SHP77 (cell line): ENCODE results near the gene PUM1.

Source experiments
- DNase-seq, 2 experiments: peaks; one replicate each; lab custom pipeline; 2025; lab: John Stamatoyannopoulos, UW

The PUM1 gene

GRCh38 chr1:31029026-31029425 is 36.5 kb downstream of the PUM1 start:
- DNase-seq = no peak

GRCh38 chr1:31027693-31028526 is 37.6 kb downstream of the PUM1 start:
- DNase-seq = no peak

- DNase-seq = no peak
These were observed 43.3 kb downstream of the PUM1 start for GRCh38 chr1:31022259-31022658.

- no peak for DNase-seq
These were observed 45.3 kb downstream of the PUM1 start for GRCh38 chr1:31020007-31020790.

GRCh38 chr1:31019401-31019800 is 46.1 kb downstream of the PUM1 start:
- DNase-seq = no peak

GRCh38 chr1:31016868-31017267 is 48.6 kb downstream of the PUM1 start:
- DNase-seq = no peak

DNA sequence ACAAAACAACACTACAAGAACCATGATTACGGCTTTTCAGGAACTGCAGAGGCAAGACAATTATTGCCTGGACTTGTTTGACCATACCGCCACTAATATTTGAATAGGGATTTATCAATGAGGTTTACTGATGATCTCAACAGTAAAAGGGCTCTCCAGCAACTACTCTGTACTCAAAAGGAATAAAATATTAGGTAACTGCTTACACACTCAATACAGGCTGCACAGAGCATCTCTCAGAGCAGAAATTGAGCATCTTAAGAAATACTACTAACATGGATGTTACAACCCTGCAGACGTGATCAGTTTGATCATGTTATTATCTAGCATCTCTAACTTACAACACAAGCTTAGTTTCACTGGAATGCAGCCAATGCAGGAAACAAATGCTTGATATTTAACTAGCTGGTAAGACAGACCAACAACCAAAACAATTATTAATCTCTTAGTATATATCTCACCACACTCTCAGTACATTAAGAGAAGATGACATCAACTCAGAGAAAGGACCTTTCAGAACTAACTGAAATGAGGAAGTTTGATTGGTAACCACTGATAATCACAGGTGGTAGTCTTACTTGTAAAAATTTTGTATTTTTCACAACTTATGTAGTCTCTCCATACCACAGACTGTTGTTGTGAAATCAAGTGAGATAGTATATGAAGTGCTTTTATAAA is 52.2 kb downstream of the PUM1 start:
- DNase-seq = peak in 1 of 2 experiments; percentile 1

DNA sequence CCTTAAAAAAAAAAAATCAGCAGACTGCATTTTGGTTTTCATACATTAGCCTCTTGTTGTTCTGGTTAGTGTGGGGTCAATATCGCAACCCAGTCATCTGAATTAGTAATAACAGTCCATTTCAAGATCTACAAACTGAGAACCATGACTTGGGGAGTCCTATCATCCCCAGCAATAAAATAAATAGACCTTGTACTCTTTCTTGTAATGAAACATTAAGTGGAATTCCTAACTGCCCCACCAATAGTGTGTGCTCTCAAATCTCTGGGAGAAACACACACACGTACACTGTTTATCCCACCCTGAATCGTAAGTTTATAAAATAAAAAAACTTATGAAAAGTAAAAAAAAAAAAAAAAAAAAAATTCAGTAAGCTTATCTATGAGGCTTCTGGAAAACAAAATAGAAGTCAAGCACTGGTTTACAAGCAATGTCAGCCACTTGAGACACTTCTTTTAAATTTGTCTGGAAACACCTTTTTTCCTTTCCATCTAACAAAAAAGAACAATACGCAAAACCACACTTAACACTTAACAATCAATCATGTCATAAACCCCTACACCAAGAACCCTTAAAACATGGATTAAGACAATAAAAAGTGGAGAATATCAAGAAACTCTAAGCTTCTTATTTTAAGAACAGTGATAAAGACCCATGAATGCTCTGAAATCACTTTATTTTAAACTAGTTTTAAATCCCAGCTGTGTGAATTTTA is 53.1 kb downstream of the PUM1 start:
- DNase-seq = no peak

GRCh38 chr1:31011719-31012118 is 53.8 kb downstream of the PUM1 start:
- DNase-seq = no peak

GRCh38 chr1:31010086-31010989 is 55.2 kb downstream of the PUM1 start:
- no peak for DNase-seq

GRCh38 chr1:31007462-31007991 is 58.0 kb downstream of the PUM1 start:
- DNase-seq = no peak

- DNase-seq = no peak
These were observed 58.8 kb downstream of the PUM1 start for GRCh38 chr1:31006747-31007146.

- DNase-seq = no peak
These were observed 59.8 kb downstream of the PUM1 start for GRCh38 chr1:31005617-31006166.

DNA sequence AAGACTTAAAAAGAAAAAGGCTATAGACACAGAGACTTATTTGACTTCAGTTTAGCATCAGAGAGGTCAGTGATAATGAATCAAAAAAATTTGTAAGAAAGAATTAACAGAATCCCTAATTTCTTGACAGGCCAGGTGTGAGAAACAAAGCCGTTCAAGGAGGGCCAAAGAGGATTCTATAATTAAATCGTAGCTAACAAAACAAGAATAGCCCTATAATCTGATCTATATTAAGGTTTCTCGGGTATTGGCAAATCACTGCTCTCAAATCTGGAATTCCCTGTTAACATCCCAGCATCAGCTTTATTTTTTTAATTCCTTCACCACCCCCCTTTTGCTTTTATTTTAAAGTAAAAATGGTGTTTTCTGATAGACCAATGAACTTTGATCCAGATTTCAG is 60.3 kb downstream of the PUM1 start:
- no peak for DNase-seq

DNA sequence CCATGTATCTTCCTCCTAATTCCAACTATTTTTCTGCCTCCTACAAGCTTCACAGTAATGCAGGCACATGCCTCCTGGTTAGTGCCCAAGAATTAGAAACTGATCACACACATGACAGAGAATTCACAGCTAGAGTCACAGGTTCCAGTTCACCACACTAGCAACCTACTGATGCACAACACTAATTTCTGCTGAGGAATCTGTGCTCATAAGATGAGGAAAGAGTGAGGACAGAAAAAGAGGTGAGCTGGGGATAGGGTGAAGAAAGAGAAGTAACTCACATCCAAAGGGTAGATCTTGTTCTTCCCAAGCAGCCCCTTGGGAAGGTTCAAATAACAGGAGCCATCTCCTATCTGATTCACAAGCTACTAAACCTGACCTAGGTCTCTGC is 61.3 kb downstream of the PUM1 start:
- DNase-seq = no peak

- DNase-seq = no peak
These were observed 61.8 kb downstream of the PUM1 start for GRCh38 chr1:31003613-31004230.

DNA sequence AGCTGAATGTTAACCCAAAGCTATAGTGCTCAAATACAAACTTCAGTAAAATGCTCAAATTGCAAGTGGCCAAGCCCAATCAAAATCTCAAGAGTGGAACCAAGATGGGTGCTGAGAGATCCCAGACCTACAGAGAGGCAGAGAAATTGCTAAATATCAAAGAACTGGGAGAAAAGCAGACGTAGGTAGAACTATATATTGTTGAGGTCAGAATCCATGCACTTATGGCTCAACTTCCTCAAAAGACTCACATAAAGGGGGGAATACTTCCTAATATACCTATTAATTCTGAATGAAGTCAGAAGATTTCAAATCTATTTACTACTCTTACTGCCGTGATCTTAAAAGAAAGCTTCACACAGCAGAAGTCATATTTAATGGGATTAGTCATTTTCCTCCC is 65.2 kb downstream of the PUM1 start:
- DNase-seq = no peak

DNA sequence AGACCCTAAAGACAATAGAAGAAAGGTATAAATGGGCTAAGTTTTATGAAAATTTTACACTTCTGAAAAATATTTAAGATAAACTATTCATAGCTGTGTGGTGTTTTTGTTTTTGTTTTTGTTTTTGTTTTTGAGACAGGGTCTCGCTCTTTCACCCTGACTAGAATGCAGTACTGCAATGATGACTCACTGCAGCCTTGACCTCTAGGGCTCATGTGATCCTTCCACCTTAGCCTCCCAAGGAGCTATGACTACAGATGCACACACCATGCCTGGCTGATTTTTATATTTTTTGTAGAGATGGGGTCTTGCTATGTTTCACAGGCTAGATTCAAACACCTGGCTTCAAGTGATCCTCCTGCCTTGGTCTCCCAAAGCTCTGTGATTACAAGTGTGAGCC is 66.6 kb downstream of the PUM1 start:
- DNase-seq = no peak

DNA sequence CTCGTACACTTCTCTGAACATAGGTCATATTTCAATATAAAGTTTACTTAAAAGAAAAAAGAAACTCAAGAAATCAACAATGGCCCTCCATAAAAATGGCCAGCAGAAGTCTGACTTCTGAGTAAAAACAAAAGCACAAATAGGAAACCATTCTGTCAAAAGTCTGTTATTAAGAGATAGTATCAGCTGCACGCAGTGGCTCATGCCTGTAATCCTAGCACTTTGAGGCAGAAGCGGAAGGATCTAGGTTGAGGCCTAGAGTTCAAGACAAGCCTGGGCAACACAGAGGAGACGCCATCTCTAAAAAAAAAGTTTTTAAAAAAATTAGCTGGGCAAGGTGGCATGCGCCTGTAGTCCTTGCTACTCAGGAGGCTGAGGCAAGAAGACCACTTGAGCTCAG is 67.3 kb downstream of the PUM1 start:
- DNase-seq = no peak

DNA sequence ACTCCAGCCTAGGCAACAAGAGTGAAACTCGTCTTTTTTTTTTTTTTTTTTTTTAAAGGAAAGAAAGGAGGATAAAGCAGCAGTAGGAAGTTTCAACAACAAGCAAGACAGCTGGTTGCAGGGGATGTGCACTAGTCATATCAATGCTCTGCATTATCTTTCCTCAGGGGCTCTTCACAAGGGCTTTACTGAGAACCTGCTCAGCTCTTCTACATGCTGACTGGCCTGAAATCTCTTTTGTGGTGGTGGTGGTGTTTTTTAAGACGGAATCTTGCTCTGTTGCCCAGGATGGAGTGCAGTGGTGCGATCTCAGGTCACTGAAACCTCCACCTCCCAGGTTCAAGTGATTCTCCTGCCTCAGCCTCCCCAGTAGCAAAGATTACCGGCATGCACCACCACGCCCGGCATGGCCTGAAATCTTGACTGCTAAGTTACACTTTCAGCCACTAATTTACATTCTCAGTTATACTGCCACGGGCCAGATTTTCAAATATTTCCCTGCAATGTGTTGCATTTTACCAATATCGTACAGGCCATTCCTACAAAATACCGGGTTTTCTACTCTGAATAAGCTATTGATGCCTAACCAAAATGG is 68.0 kb downstream of the PUM1 start:
- DNase-seq = no peak
